ENCODE measurements around the gene HSPA12A.

DNA sequence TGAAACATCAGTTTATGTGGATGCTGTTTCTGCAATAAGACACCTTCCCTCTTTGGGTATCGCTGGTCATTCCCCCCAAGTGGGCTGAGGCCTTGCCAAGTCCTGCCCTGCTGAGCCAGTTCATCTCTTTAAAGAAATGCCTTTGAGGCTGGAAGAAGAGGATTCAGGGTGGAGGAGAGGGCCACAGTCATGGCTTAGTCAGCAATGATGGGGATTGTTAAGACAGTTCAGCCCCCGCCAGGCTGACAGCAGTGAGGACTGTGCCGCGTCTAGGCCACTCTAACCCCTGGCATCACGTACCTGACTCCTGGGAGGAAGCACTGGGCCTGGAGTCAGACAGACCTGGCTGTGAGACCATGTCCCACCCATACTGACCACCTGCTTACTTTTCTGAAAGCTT lies 73.3 kb downstream of the HSPA12A start:
- no peak for TF ChIP-seq ZNF274 (IDR thresholded peaks at IDR 0.05; ENCODE audit: low read depth, low read length)
- no peak for TF ChIP-seq YY1 (IDR thresholded peaks at IDR 0.05; ENCODE audit: insufficient read depth, insufficient read length)
- TF ChIP-seq SUZ12 (IDR thresholded peaks at IDR 0.05; ENCODE audit: extremely low read depth, insufficient read depth, insufficient read length): no peak

Measured in NT2/D1 (cell line).